Smooth muscle cell (in vitro differentiated cells): ENCODE results near the gene GALE. TPM values are rescaled to one million over a fixed set of nuclear protein-coding genes. Genes with fewer than 3 reads are reported as not detected.

ENCODE experiments used
- DNase-seq: peaks from one replicate; lab custom pipeline; 2025; ENCODE audit not compliant: unreplicated experiment; lab: John Stamatoyannopoulos, UW
- H2AFZ ChIP-seq: fragments of 200-600 bp; sonication (generic); 2 replicates; pipeline ENCODE4 v1.6.0; 2016; ENCODE audit warnings: antibody characterized with exemption, low read depth, mild to moderate bottlenecking
- H3F3A ChIP-seq: fragments of 200-600 bp; sonication (generic); 2 replicates; pipeline ENCODE4 v1.6.0; 2017; ENCODE audit warnings: antibody characterized with exemption, low read depth
- H3K27ac ChIP-seq: fragments of 200-600 bp; sonication (generic); 2 replicates; pipeline ENCODE4 v1.5.1; 2016; ENCODE audit warnings: low read depth, mild to moderate bottlenecking
- H3K27me3 ChIP-seq: fragments of 200-600 bp; sonication (generic); 2 replicates; pipeline ENCODE4 v1.6.1; 2016; ENCODE audit warnings: low read depth, mild to moderate bottlenecking
- H3K36me3 ChIP-seq: fragments of 200-600 bp; sonication (generic); 2 replicates; pipeline ENCODE4 v1.5.1; 2016; ENCODE audit warnings: low read depth
- H3K4me1 ChIP-seq: fragments of 200-600 bp; sonication (generic); 2 replicates; pipeline ENCODE4 v1.5.1; 2016; ENCODE audit warnings: low read depth
- H3K4me2 ChIP-seq: fragments of 200-600 bp; sonication (generic); 2 replicates; pipeline ENCODE4 v1.6.0; 2016; ENCODE audit warnings: mild to moderate bottlenecking
- H3K4me3 ChIP-seq: fragments of 200-600 bp; sonication (generic); 2 replicates; pipeline ENCODE4 v1.5.1; 2016; ENCODE audit warnings: mild to moderate bottlenecking
- H3K79me2 ChIP-seq: fragments of 200-600 bp; sonication (generic); 2 replicates; pipeline ENCODE4 v1.6.0; 2016; ENCODE audit warnings: low read depth, mild to moderate bottlenecking
- H3K9ac ChIP-seq: fragments of 200-600 bp; sonication (generic); 2 replicates; pipeline ENCODE4 v1.6.0; 2016; ENCODE audit warnings: low read depth
- H3K9me3 ChIP-seq: fragments of 200-600 bp; sonication (generic); replicated peaks from 2 replicates; pipeline ENCODE4 v1.5.1; 2016; ENCODE audit warnings: low read depth
- H4K20me1 ChIP-seq: fragments of 200-600 bp; sonication (generic); 2 replicates; pipeline ENCODE4 v1.6.0; 2016; ENCODE audit warnings: low read depth
- WGBS: methylation state at CpG from one replicate; pipeline ENCODE4 v1.1.7; 2016; ENCODE audit warnings: low lambda C conversion rate; 5-methylcytosine and 5-hydroxymethylcytosine counted together
- polyA plus RNA-seq: library from polyadenylated mRNA; unstranded; fragments of >200 nt; fragmentation: Nextera tagmentation; extraction: Ambion mirVana; gene quantifications from 2 replicates; pipeline ENCODE4 v1.2.1, GENCODE V29; 2016
- total RNA-seq: library from RNA; depleted of rRNA; stranded (reverse); fragments of >200 nt; gene quantifications from 2 replicates; pipeline ENCODE4 v1.2.3, GENCODE V29; 2014
- TF ChIP-seq, protein P1 (sequence below): fragments of 200-600 bp; sonication (generic); IDR thresholded peaks from 2 replicates; pipeline ENCODE4 v1.5.1; 2017; ENCODE audit warnings: borderline replicate concordance, mild to moderate bottlenecking, antibody characterized with exemption; ENCODE audit not compliant: insufficient read depth, poor library complexity, severe bottlenecking

GALE gene
- total and polyA plus RNA-seq, 2 experiments from 2014 or later: 51.7 to 75.2 TPM

DNA sequence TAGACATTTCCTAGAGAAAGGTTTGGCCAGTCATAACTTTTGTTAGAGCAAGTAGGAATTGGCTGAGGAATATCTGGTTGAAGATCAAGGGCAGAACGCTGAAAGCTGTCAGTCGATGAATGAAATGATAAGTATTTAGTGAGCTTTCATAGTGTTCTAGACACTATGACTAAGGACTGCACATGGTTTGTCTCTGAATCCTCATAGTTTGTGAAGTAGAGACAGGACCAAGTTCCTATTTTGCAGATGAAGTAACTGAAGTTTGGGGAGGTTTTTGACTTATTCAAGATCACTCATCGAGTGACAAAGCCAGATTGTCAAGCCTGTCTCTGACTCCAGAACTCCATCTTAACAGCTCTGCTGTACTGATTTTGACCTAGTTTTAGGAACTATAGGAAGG, 52.5 kb downstream of the GALE start:
- Histone ChIP-seq H3K4me1 (peaks cover 13% of the 10 kb centered on the region), H3K4me3 (no peak overlapping the region), H3K27ac (peak overlapping the region; percentile 46), H3F3A (no peaks in the 10 kb centered on the region), H4K20me1 (peaks cover 92% of the 10 kb centered on the region), H3K27me3 (no peaks in the 10 kb centered on the region), H3K4me2 (no peak overlapping the region), H3K36me3 (peaks cover 26% of the 10 kb centered on the region), H3K9me3 (no peaks in the 10 kb centered on the region), H2AFZ (no peak overlapping the region), H3K9ac (no peak overlapping the region), H3K79me2 (peaks cover 78% of the 10 kb centered on the region)
- DNase-seq: no peak
- TF ChIP-seq, protein P1, sequence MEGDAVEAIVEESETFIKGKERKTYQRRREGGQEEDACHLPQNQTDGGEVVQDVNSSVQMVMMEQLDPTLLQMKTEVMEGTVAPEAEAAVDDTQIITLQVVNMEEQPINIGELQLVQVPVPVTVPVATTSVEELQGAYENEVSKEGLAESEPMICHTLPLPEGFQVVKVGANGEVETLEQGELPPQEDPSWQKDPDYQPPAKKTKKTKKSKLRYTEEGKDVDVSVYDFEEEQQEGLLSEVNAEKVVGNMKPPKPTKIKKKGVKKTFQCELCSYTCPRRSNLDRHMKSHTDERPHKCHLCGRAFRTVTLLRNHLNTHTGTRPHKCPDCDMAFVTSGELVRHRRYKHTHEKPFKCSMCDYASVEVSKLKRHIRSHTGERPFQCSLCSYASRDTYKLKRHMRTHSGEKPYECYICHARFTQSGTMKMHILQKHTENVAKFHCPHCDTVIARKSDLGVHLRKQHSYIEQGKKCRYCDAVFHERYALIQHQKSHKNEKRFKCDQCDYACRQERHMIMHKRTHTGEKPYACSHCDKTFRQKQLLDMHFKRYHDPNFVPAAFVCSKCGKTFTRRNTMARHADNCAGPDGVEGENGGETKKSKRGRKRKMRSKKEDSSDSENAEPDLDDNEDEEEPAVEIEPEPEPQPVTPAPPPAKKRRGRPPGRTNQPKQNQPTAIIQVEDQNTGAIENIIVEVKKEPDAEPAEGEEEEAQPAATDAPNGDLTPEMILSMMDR: no peak
- 88% methylated on average over 3 of the region's 3 CpGs for WGBS

Other genes starting within 250 kb of the GALE start
- 629 and 752 TPM in 2 replicates for gene ID3, start 241.3 kb downstream of the GALE start, total RNA-seq
- 929 and 1,018 TPM in 2 replicates for gene ID3, start 241.3 kb downstream of the GALE start, polyA plus RNA-seq
- 685 and 899 TPM in 2 replicates for gene RPL11, start 108.9 kb downstream of the GALE start, total RNA-seq
- gene RPL11, start 108.9 kb downstream of the GALE start, polyA plus RNA-seq: 528 and 622 TPM in 2 replicates
- 33.4 and 36.2 TPM in 2 replicates for gene ELOA, start 57.3 kb downstream of the GALE start, total RNA-seq
- gene ELOA, start 57.3 kb downstream of the GALE start, polyA plus RNA-seq: 28.1 and 30.5 TPM in 2 replicates
- 49.6 and 49.8 TPM in 2 replicates for gene PITHD1, start 22.3 kb downstream of the GALE start, total RNA-seq
- gene PITHD1, start 22.3 kb downstream of the GALE start, polyA plus RNA-seq: 32.0 and 36.1 TPM in 2 replicates
- gene LYPLA2, start 9.6 kb downstream of the GALE start, total RNA-seq: 52.3 and 74.9 TPM in 2 replicates
- 94.3 and 108 TPM in 2 replicates for gene LYPLA2, start 9.6 kb downstream of the GALE start, polyA plus RNA-seq
- 43.0 and 47.6 TPM in 2 replicates for gene HMGCL, start 24.7 kb upstream of the GALE start, total RNA-seq
- gene HMGCL, start 24.7 kb upstream of the GALE start, polyA plus RNA-seq: 46.5 and 51.2 TPM in 2 replicates
- 12.5 and 19.0 TPM in 2 replicates for gene FUCA1, start 67.5 kb upstream of the GALE start, total RNA-seq
- gene FUCA1, start 67.5 kb upstream of the GALE start, polyA plus RNA-seq: 10.4 and 16.4 TPM in 2 replicates
- not detected in 2 replicates for gene CNR2, start 112.6 kb upstream of the GALE start, total RNA-seq
- gene CNR2, start 112.6 kb upstream of the GALE start, polyA plus RNA-seq: not detected in 2 replicates
- gene PNRC2, start 159.1 kb upstream of the GALE start, total RNA-seq: 77.8 and 98.5 TPM in 2 replicates
- gene PNRC2, start 159.1 kb upstream of the GALE start, polyA plus RNA-seq: 53.3 and 55.8 TPM in 2 replicates
- gene SRSF10, start 179.6 kb upstream of the GALE start, total RNA-seq: 93.7 and 111 TPM in 2 replicates
- 86.8 and 87.1 TPM in 2 replicates for gene SRSF10, start 179.6 kb upstream of the GALE start, polyA plus RNA-seq